ENCODE measurements around the gene TCERG1L.

GRCh38 chr10:131237991-131238651 lies 73.4 kb downstream of the TCERG1L start:
- TF ChIP-seq TAF1 (IDR thresholded peaks at IDR 0.05; ENCODE audit: low read depth) (no peak), ZBTB7A (IDR thresholded peaks at IDR 0.05; ENCODE audit: low read depth) (no peak), REST (IDR thresholded peaks at IDR 0.05; ENCODE audit: low read depth) (no peak), USF1 (IDR thresholded peaks at IDR 0.05) (no peak), CEBPB (IDR thresholded peaks at IDR 0.05) (no peak), YY1 (IDR thresholded peaks at IDR 0.05; ENCODE audit: low read depth) (no peak), EP300 (IDR thresholded peaks at IDR 0.05; ENCODE audit: borderline replicate concordance) (no peak), RAD21 (IDR thresholded peaks at IDR 0.05; ENCODE audit: low read depth) (no peak), CREB1 (IDR thresholded peaks at IDR 0.05; ENCODE audit: low read depth) (no peak), NFIC (IDR thresholded peaks at IDR 0.05) (no peak), MAX (IDR thresholded peaks at IDR 0.05) (no peak), TCF12 (IDR thresholded peaks at IDR 0.05; ENCODE audit: low read depth) (no peak), FOXM1 (IDR thresholded peaks at IDR 0.05; ENCODE audit: borderline replicate concordance, low read depth) (no peak), EGR1 (IDR thresholded peaks at IDR 0.05) (no peak)
